Measurements from ENCODE around the gene WDR37.
A peak's percentile ranks its signal among the peaks of the same experiment; 100 is the strongest.

WDR37 gene

DNA sequence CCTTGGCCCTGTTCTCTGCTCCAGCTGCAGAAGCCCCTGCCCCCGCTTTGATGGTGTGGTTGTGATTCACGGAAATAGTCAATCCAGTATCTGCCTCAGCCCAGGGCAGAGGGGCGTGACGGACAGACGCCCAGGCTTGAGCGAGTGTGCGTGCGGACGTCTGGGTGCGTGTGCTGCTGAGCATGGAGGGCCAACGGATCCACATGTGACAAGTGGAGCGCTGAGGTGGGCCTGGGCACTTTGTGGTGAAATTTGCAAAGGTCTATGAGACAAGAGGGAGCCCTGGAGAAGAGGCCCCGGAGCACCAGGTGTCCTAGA, 94.4 kb downstream of the WDR37 start:
- Histone ChIP-seq H3K4me1 (ENCODE audit: control insufficient read depth in 2 of 2, insufficient read depth in 1 of 2, low read depth in 1 of 2, low read length in 2 of 2) (peaks cover 0 to 7% of the 10 kb centered on the region in 2 donors), H2AFZ (ENCODE audit: low read length) (no peak overlapping the region), H3K14ac (ENCODE audit: low read length) (peak overlapping the region; percentile 84), H3K18ac (ENCODE audit: low read length) (peak overlapping the region; percentile 92), H4K91ac (ENCODE audit: low read depth, low read length, poor library complexity) (no peak overlapping the region), H3K27ac (replicated peaks; ENCODE audit: low read length) (no peak overlapping the region), H3K36me3 (replicated peaks in 1 of 2; ENCODE audit: control insufficient read depth in 2 of 2, insufficient read depth in 2 of 2, low read length in 2 of 2) (peaks cover 0 to 2% of the 10 kb centered on the region in 2 donors), H2BK12ac (ENCODE audit: low read length) (no peak overlapping the region), H3K79me1 (ENCODE audit: low read depth, low read length) (no peaks in the 10 kb centered on the region), H2AK5ac (ENCODE audit: low read depth, low read length) (peak overlapping the region; percentile 70), H3K4me2 (ENCODE audit: insufficient read depth, low read length, poor library complexity, severe bottlenecking) (no peak overlapping the region), H2BK5ac (ENCODE audit: low read length) (peak overlapping the region; percentile 39), H4K8ac (ENCODE audit: low read depth, low read length) (no peak overlapping the region), H2BK120ac (ENCODE audit: low read depth, low read length) (peak overlapping the region; percentile 17), H3K9me3 (replicated peaks in 1 of 2; ENCODE audit: control insufficient read depth in 2 of 2, insufficient read depth in 1 of 2, low read depth in 1 of 2, low read length in 2 of 2) (peaks cover 0 to 2% of the 10 kb centered on the region in 2 donors), H3K4me3 (ENCODE audit: low read length in 2 of 2) (peak overlapping the region in 1 of 2 donors; percentile 50), H2BK15ac (ENCODE audit: low read length) (no peak overlapping the region), H3K9ac (ENCODE audit: low read depth, low read length, poor library complexity) (peak overlapping the region; percentile 30), H3K27me3 (ENCODE audit: control insufficient read depth in 3 of 3, insufficient read depth in 3 of 3, low read depth in 1 of 3, low read length in 3 of 3) (peaks cover 0 to 20% (median 0%) of the 10 kb centered on the region in 3 experiments), H3K23ac (ENCODE audit: low read depth, low read length, poor library complexity) (no peak overlapping the region), H3K4ac (ENCODE audit: low read length) (peak overlapping the region; percentile 84)
- DNase-seq (ENCODE audit: low spot score) = no peak
- no CpG with 5 or more reads among the region's 13 CpGs for WGBS, 2 donors (ENCODE audit: extremely low coverage in 2 of 2, insufficient read length in 2 of 2, insufficient replicate concordance in 1 of 2)

DNA sequence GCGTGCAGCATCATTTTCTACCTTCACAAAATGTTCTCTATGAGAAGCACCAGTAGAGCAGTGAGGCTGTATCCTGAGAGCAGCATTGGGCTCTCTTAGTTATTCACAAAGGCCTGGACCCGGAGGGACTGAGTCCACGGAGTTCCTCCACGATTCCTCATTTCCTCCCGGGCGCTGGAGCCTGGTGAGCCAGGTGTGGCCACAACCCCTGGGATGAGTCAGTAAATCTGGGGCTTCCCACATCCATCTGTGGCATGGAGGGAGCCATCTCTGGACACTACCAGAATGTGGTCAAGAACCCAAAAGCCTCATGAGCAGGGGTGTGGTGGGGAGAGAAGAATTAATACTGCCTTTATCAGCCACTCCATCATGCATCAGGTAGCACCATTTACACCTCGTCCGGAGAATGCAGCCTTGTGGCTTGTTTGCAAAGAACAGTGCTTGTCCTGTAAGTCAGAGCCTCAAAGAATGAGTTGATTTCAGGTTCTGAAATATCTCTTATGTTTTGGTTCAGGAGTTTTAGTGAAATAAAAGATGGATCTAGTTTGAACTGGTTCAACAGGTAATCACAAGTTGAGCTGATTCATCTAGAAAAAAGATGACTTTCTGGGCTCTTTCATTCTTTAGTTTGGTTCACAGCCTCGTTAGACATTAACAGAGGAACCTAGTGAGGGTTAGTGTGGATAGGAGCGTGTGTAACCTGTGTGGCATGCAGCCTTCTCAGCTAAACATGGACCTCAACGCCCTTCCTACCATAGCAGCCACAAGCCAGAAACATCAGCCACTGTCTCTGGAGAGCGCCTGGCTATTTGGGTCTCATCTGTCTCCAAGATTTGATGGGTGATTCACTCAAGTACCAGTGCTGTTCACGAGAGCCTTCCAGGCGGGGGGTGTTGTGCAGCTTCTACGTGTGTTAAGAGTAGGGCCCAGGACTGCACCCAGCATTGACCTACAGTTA, 95.2 kb downstream of the WDR37 start:
- H2BK120ac ChIP-seq (ENCODE audit: low read depth, low read length) = no peak overlapping the region
- no peak overlapping the region for H3K4me3 ChIP-seq (ENCODE audit: low read length in 2 of 2)
- H3K23ac ChIP-seq (ENCODE audit: low read depth, low read length, poor library complexity) = no peak overlapping the region
- H4K91ac ChIP-seq (ENCODE audit: low read depth, low read length, poor library complexity) = no peak overlapping the region
- peaks cover 0 to 21% (median 0%) of the 10 kb centered on the region in 3 experiments for H3K27me3 ChIP-seq (ENCODE audit: control insufficient read depth in 3 of 3, insufficient read depth in 3 of 3, low read depth in 1 of 3, low read length in 3 of 3)
- H3K4me1 ChIP-seq (ENCODE audit: control insufficient read depth in 2 of 2, insufficient read depth in 1 of 2, low read depth in 1 of 2, low read length in 2 of 2) = peaks cover 0 to 7% of the 10 kb centered on the region in 2 donors
- no peak overlapping the region for H4K8ac ChIP-seq (ENCODE audit: low read depth, low read length)
- no peak overlapping the region for H3K27ac ChIP-seq (replicated peaks; ENCODE audit: low read length)
- no peak for DNase-seq (ENCODE audit: low spot score)
- no peaks in the 10 kb centered on the region for H3K79me1 ChIP-seq (ENCODE audit: low read depth, low read length)
- H2AFZ ChIP-seq (ENCODE audit: low read length) = no peak overlapping the region
- no peak overlapping the region for H3K4ac ChIP-seq (ENCODE audit: low read length)
- no peak overlapping the region for H2BK15ac ChIP-seq (ENCODE audit: low read length)
- WGBS, 2 donors (ENCODE audit: extremely low coverage in 2 of 2, insufficient read length in 2 of 2, insufficient replicate concordance in 1 of 2) = no CpG with 5 or more reads among the region's 15 CpGs
- H3K4me2 ChIP-seq (ENCODE audit: insufficient read depth, low read length, poor library complexity, severe bottlenecking) = no peak overlapping the region
- H3K9me3 ChIP-seq (replicated peaks in 1 of 2; ENCODE audit: control insufficient read depth in 2 of 2, insufficient read depth in 1 of 2, low read depth in 1 of 2, low read length in 2 of 2) = peaks cover 0 to 2% of the 10 kb centered on the region in 2 donors
- no peak overlapping the region for H2AK5ac ChIP-seq (ENCODE audit: low read depth, low read length)
- peaks cover 0 to 2% of the 10 kb centered on the region in 2 donors for H3K36me3 ChIP-seq (replicated peaks in 1 of 2; ENCODE audit: control insufficient read depth in 2 of 2, insufficient read depth in 2 of 2, low read length in 2 of 2)
- H3K14ac ChIP-seq (ENCODE audit: low read length) = no peak overlapping the region
- peak overlapping the region; percentile 39 for H2BK5ac ChIP-seq (ENCODE audit: low read length)
- H2BK12ac ChIP-seq (ENCODE audit: low read length) = no peak overlapping the region
- peak overlapping the region; percentile 92 for H3K18ac ChIP-seq (ENCODE audit: low read length)
- no peak overlapping the region for H3K9ac ChIP-seq (ENCODE audit: low read depth, low read length, poor library complexity)

DNA sequence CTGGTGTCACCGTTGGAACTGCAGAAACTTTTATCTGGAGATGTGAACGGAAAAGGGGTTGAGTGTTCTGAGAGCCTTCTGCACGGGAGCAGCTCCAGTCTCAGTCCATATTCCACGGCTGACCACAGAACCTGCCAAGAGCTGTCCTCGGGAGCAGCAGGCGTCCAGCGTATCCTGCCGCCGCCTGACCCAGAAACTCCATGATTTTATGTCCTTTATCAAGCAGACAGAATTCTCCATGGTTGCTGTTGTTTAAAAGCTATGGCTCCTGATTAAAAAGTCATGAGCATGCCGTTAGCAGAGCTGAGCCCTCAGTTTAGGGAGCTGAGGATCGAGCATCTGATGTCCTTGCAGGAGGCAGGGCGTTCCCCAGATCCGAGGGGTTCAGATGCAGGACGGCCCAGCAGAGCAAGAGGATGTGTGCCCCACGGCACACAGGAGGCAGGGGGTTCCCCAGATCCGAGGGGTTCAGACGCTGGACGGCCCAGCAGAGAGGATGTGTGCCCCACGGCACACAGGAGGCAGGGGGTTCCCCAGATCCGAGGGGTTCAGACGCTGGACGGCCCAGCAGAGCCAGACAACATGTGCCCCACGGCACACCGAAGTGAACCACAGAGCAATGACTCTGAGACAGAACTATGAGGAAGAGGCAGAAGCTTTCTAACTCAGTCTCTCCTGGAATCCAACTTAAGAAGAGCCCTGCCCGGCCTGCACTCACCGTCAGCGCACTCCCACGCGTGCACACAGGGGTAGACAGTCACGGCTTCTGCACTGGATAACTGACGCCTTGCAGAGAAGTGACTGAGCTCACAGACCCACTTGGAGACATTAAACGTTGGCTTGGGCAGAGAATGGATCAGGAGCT, 96.4 kb downstream of the WDR37 start:
- H3K23ac ChIP-seq (ENCODE audit: low read depth, low read length, poor library complexity) = no peak overlapping the region
- no peak overlapping the region for H2BK15ac ChIP-seq (ENCODE audit: low read length)
- peaks cover 0 to 7% of the 10 kb centered on the region in 2 donors for H3K4me1 ChIP-seq (ENCODE audit: control insufficient read depth in 2 of 2, insufficient read depth in 1 of 2, low read depth in 1 of 2, low read length in 2 of 2)
- H4K8ac ChIP-seq (ENCODE audit: low read depth, low read length) = no peak overlapping the region
- H3K14ac ChIP-seq (ENCODE audit: low read length) = no peak overlapping the region
- no peak overlapping the region for H3K9ac ChIP-seq (ENCODE audit: low read depth, low read length, poor library complexity)
- peaks cover 0 to 2% of the 10 kb centered on the region in 2 donors for H3K36me3 ChIP-seq (replicated peaks in 1 of 2; ENCODE audit: control insufficient read depth in 2 of 2, insufficient read depth in 2 of 2, low read length in 2 of 2)
- peak overlapping the region; percentile 43 for H2AK5ac ChIP-seq (ENCODE audit: low read depth, low read length)
- no peak for DNase-seq (ENCODE audit: low spot score)
- H2BK12ac ChIP-seq (ENCODE audit: low read length) = no peak overlapping the region
- peaks cover 0 to 21% (median 0%) of the 10 kb centered on the region in 3 experiments for H3K27me3 ChIP-seq (ENCODE audit: control insufficient read depth in 3 of 3, insufficient read depth in 3 of 3, low read depth in 1 of 3, low read length in 3 of 3)
- no peaks in the 10 kb centered on the region for H3K9me3 ChIP-seq (replicated peaks in 1 of 2; ENCODE audit: control insufficient read depth in 2 of 2, insufficient read depth in 1 of 2, low read depth in 1 of 2, low read length in 2 of 2)
- H2BK120ac ChIP-seq (ENCODE audit: low read depth, low read length) = no peak overlapping the region
- no peak overlapping the region for H3K4me3 ChIP-seq (ENCODE audit: low read length in 2 of 2)
- H3K79me1 ChIP-seq (ENCODE audit: low read depth, low read length) = no peaks in the 10 kb centered on the region
- no peak overlapping the region for H3K4me2 ChIP-seq (ENCODE audit: insufficient read depth, low read length, poor library complexity, severe bottlenecking)
- no peak overlapping the region for H3K18ac ChIP-seq (ENCODE audit: low read length)
- WGBS, 2 donors (ENCODE audit: extremely low coverage in 2 of 2, insufficient read length in 2 of 2, insufficient replicate concordance in 1 of 2) = no CpG with 5 or more reads among the region's 32 CpGs
- no peak overlapping the region for H2BK5ac ChIP-seq (ENCODE audit: low read length)
- H3K4ac ChIP-seq (ENCODE audit: low read length) = no peak overlapping the region
- H2AFZ ChIP-seq (ENCODE audit: low read length) = peak overlapping the region; percentile 29
- no peak overlapping the region for H4K91ac ChIP-seq (ENCODE audit: low read depth, low read length, poor library complexity)
- no peak overlapping the region for H3K27ac ChIP-seq (replicated peaks; ENCODE audit: low read length)
